Activated naive CD4-positive, alpha-beta T cell treated with anti-CD3 and anti-CD28 coated beads, Interleukin-2, amount 10 ng/mL, durations not matched to agents 7 days and 5 days (primary cell): ENCODE measurements around the gene PCCB.
"Not testable (repeated sequence)": the region's sequence is repeated elsewhere in the genome, so short reads cannot be mapped to it uniquely, and the experiment has no call there.

Source experiments
- CTCF ChIA-PET: fragments of 350-600 bp; sonication (Branson Sonifier 250); formaldehyde crosslinking; loops from one replicate; lab custom pipeline; 2021; ENCODE audit warnings: antibody characterized with exemption; lab: Charles Lee
- DNase-seq: peaks from one replicate; pipeline ENCODE4 v3.0.0-alpha.2; 2020
- H3K27ac Mint-ChIP-seq: one replicate; pipeline ENCODE4 v1.8.0; 2021; ENCODE audit warnings: mild to moderate bottlenecking, moderate library complexity, mixed read lengths
- H3K27me3 Mint-ChIP-seq: one replicate; pipeline ENCODE4 v1.8.0; 2021; ENCODE audit warnings: mild to moderate bottlenecking, mixed read lengths
- H3K36me3 Mint-ChIP-seq: one replicate; pipeline ENCODE4 v1.8.0; 2021; ENCODE audit warnings: mixed read lengths
- H3K4me1 Mint-ChIP-seq: one replicate; pipeline ENCODE4 v1.8.0; 2021; ENCODE audit warnings: mixed read lengths
- H3K4me3 Mint-ChIP-seq: one replicate; pipeline ENCODE4 v1.8.0; 2021; ENCODE audit warnings: mild to moderate bottlenecking, moderate library complexity, mixed read lengths
- H3K9me3 Mint-ChIP-seq: one replicate; pipeline ENCODE4 v1.8.0; 2021; ENCODE audit warnings: mixed read lengths

Gene PCCB

DNA sequence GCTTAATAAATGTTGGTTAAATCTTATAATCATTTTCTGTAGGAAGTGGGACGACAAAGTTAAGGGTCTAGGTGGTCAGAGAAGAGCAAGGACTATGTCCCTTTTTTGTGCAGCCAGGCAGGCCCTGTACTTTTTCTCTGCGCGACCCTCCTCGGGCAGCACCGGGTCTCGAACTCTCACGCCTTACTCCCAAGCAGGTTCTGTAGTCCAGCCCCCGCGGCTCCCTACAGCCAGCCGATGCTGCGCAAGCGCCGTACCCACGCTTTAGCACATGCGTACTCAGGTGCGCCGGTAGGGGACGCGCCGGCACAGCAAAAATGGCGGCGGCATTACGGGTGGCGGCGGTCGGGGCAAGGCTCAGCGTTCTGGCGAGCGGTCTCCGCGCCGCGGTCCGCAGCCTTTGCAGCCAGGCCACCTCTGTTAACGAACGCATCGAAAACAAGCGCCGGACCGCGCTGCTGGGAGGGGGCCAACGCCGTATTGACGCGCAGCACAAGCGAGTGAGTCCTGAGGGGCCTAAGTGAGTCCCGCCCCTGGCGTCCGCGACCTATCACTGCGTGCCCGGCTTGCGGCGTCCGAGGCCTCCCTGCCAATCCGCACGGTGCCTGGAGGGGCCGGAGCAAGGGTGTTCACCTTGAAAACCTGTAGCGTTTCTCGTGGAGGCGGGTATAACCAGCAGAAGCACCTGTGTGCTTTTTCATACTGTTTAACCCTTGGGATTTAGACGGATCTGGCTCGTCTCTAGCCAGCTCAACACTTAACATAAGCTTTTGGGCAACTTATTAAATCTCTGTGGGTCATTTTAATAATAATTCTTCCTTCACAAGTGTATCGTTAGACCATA is at the start of gene PCCB:
Gene PCCB, plus strand, starts transcription at position 282 of the 844 bp plus-strand sequence. Its CDS starts 36 bp downstream, at position 318.
- H3K4me3 Mint-ChIP-seq: peak within 1 kb of the TSS; percentile 78
- no peaks in the 10 kb centered on the region for H3K36me3 Mint-ChIP-seq
- DNase-seq: peak; percentile 94
- peak within 1 kb of the TSS; percentile 90 for H3K27ac Mint-ChIP-seq
- H3K4me1 Mint-ChIP-seq: peaks cover 23% of the 10 kb centered on the region
- H3K27me3 Mint-ChIP-seq: peaks cover 4% of the 10 kb centered on the region
- H3K9me3 Mint-ChIP-seq: no peaks in the 10 kb centered on the region
- CTCF ChIA-PET: interaction anchor here (0.6 to 2.3 kb wide), 5 partner anchors 53 to 764 kb away, joined by 3 to 13 read pairs (median 3); partner anchors contain the start of gene STAG1

DNA sequence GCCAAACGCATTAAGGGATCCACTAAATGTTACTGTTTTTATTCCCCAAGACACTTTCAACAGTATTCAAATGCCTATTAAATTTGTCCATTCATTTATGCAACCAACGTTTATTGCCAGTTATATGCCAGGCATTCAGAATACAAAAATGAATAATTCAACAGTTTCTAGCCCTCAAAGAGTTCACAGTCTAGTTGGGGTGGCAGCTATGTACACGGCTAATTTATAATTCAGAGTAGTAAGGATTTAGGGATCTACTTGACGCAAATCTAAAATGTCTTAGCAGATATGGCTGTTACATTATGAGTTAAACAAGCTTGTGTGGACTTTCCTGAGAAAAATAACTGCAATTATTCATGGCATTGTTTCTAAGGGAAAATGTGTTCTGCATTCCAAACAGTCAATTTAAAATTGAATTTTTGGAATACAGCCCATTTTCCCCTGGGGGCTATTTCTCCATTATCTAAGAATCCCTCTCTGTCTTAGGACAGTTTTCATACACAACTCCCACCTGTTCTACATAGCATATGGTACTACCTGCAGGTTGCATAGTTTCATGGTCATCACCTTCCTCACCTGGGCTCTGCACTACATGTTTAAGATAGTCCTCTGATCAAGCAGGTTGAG is 42.5 kb upstream of the PCCB start:
- CTCF ChIA-PET: no interaction called here
- DNase-seq: no peak
- Mint-ChIP-seq H3K9me3 (no peaks in the 10 kb centered on the region), H3K36me3 (no peaks in the 10 kb centered on the region), H3K4me1 (no peaks in the 10 kb centered on the region), H3K27ac (no peak overlapping the region), H3K4me3 (no peak overlapping the region), H3K27me3 (peaks cover 46% of the 10 kb centered on the region)

DNA sequence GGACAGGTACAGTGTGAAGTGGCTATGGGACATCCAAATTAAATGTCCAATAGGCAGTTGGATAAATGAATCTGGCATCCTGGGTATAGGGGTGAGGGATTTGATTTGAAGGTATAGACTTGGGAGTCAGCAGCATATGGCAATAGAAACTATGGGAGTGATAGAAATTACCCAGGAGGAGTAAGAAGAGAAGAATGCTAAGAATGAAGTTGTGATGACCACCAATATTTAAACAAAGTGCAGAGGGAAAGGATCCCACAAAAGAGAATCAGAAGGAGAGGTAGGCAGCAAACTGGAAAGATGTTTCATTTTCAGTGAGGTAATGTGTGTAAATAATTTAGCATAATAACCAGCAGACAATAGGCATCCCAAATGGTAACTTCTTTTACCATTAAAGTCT is 40.2 kb upstream of the PCCB start:
- DNase-seq: no peak
- no peak overlapping the region for H3K4me3 Mint-ChIP-seq
- no peak overlapping the region for H3K27ac Mint-ChIP-seq
- no peaks in the 10 kb centered on the region for H3K9me3 Mint-ChIP-seq
- no peaks in the 10 kb centered on the region for H3K4me1 Mint-ChIP-seq
- no peaks in the 10 kb centered on the region for H3K36me3 Mint-ChIP-seq
- peaks cover 51% of the 10 kb centered on the region for H3K27me3 Mint-ChIP-seq
- CTCF ChIA-PET: no interaction called here

DNA sequence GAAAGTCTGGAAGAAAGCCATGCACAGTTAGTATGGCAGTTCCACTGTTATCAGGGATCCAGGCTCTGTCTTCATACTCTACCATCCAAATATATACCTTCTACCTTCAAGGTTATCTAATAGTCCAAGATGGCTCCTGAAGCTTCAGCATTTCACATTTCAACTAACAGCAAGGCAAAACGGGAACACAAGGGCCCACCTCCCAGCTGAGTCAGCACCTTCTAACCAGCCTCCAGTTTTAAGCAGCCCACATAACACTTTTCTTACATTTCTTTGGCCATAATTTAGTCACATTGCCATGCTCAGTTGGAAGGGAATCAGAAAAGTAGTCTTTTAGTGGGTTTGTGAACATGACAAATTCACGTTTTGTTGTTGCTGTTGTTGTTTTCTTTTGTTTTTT is 38.6 kb upstream of the PCCB start:
- Mint-ChIP-seq H3K36me3 (no peaks in the 10 kb centered on the region), H3K4me3 (no peak overlapping the region), H3K27me3 (peaks cover 46% of the 10 kb centered on the region), H3K27ac (no peak overlapping the region), H3K4me1 (no peaks in the 10 kb centered on the region), H3K9me3 (no peaks in the 10 kb centered on the region)
- CTCF ChIA-PET: no interaction called here
- DNase-seq: no peak

DNA sequence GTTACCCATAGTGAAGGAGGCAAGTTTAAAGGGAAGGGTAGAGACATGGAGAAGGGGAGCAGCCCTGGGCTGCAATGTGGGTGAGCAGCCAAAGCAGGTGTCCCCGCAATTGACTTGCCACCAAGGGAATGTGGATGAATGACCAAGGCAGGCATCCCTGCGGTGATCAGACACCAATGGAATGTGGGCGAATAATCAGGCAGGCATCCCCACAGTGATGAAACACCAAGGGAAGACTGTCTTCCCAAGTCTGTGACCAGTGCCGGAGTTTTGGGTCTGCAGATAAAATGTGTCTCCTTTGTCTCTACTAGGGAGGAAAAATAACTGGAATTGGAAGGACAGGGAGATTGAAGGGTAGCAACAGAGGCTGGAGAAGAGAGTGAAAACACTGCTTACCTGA is 27.4 kb upstream of the PCCB start:
- CTCF ChIA-PET, H3K9me3 Mint-ChIP-seq, H3K36me3 Mint-ChIP-seq, H3K4me3 Mint-ChIP-seq, H3K27ac Mint-ChIP-seq, H3K27me3 Mint-ChIP-seq, H3K4me1 Mint-ChIP-seq, DNase-seq: not testable (repeated sequence)

DNA sequence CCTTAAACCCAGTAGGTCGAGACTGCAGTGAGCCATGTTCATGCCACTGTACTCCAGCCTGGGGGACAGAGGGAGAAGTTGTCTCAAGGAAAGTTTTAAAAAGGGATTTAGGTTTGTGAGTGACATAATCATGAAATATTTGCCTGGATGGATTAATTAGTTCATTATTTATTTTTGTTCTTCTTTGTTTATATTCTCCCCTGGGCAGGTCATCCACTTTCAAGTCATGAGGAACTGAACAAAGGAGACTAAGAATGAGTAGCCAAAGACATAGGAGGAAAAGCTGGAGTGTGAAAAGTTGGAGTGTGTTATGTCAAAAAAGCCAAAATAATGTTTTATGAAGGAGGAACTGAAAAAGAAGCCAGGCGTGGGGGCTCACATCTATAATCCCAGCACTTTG is 17.7 kb upstream of the PCCB start:
- H3K27me3 Mint-ChIP-seq: peaks cover 7% of the 10 kb centered on the region

DNA sequence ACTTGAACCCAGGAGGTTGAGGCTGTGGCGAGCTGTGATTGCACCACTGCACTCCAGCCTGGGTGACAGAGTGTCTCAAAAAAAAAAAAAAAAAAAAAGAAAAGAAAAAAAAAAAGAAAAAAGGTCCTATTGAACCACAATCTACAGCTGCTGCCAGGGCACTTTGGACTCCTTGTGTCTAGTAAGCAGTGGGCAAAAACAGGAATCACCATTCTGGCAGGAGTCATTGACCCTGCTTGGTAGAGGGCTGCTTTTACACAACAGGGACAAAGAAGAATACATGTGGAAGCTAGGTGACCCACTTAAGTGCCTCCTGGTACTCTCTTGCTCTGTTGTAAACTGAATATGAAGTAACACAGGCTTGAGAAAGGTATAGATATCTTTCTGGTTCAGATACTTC is 14.6 kb upstream of the PCCB start:
- H3K4me1 Mint-ChIP-seq: no peaks in the 10 kb centered on the region
- DNase-seq: no peak
- H3K9me3 Mint-ChIP-seq: no peaks in the 10 kb centered on the region
- CTCF ChIA-PET: no interaction called here
- no peaks in the 10 kb centered on the region for H3K36me3 Mint-ChIP-seq
- no peak overlapping the region for H3K4me3 Mint-ChIP-seq
- peaks cover 14% of the 10 kb centered on the region for H3K27me3 Mint-ChIP-seq
- H3K27ac Mint-ChIP-seq: no peak overlapping the region

More for the DNA sequence above, 17.7 kb upstream of the PCCB start:
- Mint-ChIP-seq H3K4me1 (no peaks in the 10 kb centered on the region), H3K4me3 (no peak overlapping the region), H3K9me3 (no peaks in the 10 kb centered on the region), H3K36me3 (no peaks in the 10 kb centered on the region), H3K27ac (no peak overlapping the region)
- CTCF ChIA-PET: no interaction called here
- DNase-seq: no peak

DNA sequence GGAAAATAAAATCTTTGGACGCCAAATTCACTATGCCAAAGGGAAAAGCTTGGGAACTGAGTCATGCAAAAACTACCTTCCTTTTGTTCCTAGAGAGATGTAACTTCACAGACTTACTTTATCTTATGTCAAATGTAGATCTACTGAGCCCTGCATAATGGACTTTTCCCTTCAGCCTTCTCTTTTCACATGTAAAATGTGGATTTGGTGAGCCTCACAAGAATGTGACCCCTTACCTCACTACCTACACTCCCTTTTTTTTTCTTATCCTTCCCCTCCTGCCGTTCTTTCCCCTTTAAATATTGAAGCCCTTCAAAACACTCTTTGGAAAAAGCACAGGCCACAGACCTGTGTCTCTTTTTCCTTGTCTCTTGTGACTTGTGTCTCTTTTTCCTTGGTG is 14.0 kb upstream of the PCCB start:
- CTCF ChIA-PET: no interaction called here
- Mint-ChIP-seq H3K4me1 (no peaks in the 10 kb centered on the region), H3K4me3 (no peak overlapping the region), H3K36me3 (no peaks in the 10 kb centered on the region), H3K27me3 (peaks cover 19% of the 10 kb centered on the region), H3K9me3 (no peaks in the 10 kb centered on the region), H3K27ac (no peak overlapping the region)
- DNase-seq: no peak

DNA sequence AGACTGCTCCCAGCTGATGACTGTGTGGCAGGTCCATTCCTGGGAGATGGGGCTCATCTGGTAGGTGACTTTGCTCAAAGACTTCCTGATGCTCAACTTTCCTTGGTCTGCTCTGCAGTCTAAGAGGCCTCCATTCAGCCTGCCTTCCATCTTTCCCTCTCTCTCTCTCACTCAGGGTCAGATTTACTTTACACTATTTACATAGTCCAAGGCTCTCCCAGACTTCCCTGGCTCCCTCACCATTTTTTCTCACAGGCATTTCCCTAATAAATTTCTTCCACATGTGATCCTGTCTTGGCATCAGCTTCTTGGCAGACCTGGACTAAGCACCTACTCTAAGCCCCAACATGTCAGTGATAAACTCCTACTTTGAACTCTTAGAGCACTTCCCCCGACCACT is 13.0 kb upstream of the PCCB start:
- no peak for DNase-seq
- Mint-ChIP-seq H3K4me1 (no peaks in the 10 kb centered on the region), H3K27ac (no peak overlapping the region)

DNA sequence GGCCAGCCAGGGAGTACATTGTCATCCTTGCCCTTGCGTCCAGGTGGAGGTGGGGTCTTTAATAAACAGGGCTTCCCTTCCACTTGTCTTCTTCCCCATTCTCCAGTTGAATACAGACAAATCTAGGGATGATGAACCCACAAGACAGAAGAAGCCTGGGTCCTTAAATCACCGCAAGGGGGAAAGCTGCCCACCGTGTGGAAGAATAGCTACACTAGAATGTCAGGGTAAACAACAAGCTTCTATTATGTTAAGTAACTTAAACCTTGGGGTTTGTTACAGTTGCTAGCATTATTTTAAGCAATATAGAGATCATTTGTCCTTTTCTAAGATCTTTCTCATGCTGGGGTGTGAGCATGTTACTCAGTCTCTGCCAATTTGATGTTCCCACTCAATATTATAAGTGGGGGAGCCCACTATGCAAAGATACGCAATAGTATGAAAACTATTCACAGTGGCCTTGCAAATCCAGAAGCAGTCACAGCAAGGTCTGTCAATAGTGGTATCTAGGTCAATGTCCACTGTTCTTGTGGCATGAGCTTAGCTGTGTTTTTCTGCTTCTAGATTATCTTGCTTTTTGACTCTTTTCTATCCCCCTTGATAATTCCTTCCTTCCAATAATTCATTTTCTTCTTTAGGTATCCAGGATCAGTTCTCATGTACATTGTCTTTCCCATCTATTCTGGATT is 12.0 kb upstream of the PCCB start:
- no peak for DNase-seq
- Mint-ChIP-seq H3K36me3 (no peaks in the 10 kb centered on the region), H3K4me3 (no peak overlapping the region), H3K9me3 (no peaks in the 10 kb centered on the region), H3K4me1 (no peaks in the 10 kb centered on the region), H3K27ac (no peak overlapping the region), H3K27me3 (peaks cover 24% of the 10 kb centered on the region)
- CTCF ChIA-PET: no interaction called here

More for the DNA sequence above, 13.0 kb upstream of the PCCB start:
- H3K9me3 Mint-ChIP-seq: no peaks in the 10 kb centered on the region
- H3K4me3 Mint-ChIP-seq: no peak overlapping the region
- no peaks in the 10 kb centered on the region for H3K36me3 Mint-ChIP-seq
- peaks cover 19% of the 10 kb centered on the region for H3K27me3 Mint-ChIP-seq
- CTCF ChIA-PET: no interaction called here

DNA sequence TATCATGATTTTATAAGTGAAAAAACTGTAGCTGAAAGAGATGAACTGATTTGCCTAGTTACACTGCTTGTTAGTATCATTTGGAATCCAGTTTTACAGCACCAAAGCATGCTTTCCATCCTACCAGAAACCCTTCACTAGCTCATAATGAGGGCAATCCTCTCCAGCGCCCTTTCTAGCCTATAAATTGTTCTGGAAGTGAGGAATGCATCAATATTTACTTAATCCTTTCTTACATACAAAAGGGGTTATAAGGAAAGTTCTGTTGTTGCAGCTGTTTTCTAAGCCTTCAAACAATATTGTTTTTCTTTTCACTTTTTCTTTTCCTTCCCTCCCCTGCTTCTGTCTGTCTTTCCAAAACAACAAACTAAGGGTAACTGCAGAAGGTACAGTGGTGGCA is 11.0 kb upstream of the PCCB start:
- H3K36me3 Mint-ChIP-seq: no peaks in the 10 kb centered on the region
- no peak for DNase-seq
- no peak overlapping the region for H3K4me3 Mint-ChIP-seq
- H3K4me1 Mint-ChIP-seq: no peaks in the 10 kb centered on the region
- H3K27me3 Mint-ChIP-seq: peaks cover 24% of the 10 kb centered on the region
- H3K27ac Mint-ChIP-seq: no peak overlapping the region
- H3K9me3 Mint-ChIP-seq: no peaks in the 10 kb centered on the region
- CTCF ChIA-PET: no interaction called here

DNA sequence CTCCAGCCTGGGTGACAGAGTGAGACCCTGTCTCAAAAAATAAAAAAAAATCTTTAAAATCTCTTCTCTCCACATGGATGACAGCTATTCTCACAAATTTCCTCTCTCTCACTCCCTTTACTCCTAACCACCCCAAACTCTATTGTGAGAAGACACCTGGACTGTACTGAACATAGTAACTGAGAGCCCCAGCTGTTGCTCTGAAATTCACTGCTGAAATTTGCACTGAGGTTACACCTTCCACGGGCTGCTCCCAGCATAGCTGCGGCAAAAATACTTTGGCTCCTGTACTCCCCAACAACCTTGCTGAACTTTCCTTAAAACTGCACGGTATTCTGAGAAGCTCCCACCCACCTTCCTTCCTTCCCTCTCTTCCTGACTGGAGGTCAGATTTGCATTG is 4.4 kb upstream of the PCCB start:
- Mint-ChIP-seq H3K27me3 (peaks cover 12% of the 10 kb centered on the region), H3K27ac (no peak overlapping the region), H3K9me3 (no peaks in the 10 kb centered on the region), H3K4me1 (peaks cover 9% of the 10 kb centered on the region), H3K4me3 (no peak overlapping the region), H3K36me3 (no peaks in the 10 kb centered on the region)
- CTCF ChIA-PET: interaction anchor here (0.8 to 0.9 kb wide), 2 partner anchors 48 to 768 kb away, joined by 3 read pairs; no protein-coding TSS in a partner anchor
- no peak for DNase-seq

DNA sequence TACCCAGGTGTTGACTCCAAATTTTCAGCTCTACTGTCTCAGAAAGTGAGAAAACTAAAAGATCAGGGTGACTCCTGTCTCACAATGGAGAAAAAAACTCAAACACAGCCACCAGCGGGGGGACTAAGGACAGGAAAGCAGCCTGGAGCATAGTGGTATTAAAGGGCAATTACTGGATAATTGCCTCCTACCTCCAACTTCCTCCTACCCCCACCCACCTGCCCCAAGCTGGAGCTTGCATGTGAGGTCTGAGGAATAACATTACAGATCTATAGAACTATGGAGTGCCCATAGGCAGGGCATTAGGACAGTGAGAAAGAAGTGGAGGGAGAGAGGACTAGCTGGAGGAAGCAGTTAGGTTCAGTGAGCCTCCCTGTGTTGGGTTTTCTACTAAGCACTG is 2.7 kb upstream of the PCCB start:
- peaks cover 9% of the 10 kb centered on the region for H3K27me3 Mint-ChIP-seq
- H3K27ac Mint-ChIP-seq: no peak overlapping the region
- CTCF ChIA-PET: no interaction called here

DNA sequence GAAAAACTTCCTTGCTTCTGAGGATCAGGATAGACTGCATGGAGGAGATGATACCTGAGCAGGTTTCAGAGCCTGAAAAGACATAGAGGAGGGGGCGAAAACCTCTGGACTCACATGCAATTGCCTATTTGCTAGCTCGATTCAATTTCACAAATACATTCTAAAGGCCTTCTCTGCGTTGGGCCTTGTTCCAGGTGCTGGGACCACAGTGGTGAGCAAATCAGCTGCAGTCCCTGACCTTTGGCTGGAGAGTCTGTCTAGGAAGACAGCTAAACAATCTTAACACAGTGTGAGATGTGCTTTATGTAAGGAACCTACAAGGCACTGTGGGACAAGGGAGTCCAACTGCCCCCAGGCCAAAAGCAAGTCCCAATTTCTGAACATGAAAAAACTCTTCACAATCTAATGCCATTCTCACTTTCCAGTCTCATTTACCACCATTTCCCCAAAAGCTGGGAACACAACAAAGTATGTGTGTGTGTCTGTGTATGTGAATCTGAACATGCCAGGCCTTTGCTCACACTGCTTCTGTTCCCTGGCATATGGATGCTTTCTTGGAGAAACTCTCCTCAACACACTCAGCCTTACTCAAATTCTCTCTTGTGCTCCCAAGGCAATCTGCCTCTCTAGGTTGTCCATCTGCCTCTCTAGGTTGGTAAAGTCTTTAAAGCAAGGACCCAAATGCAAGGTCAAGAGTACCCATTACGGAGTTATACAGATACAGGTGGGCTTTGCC is 2.1 kb upstream of the PCCB start:
- Mint-ChIP-seq H3K9me3 (no peaks in the 10 kb centered on the region), H3K27ac (no peak overlapping the region), H3K4me1 (peaks cover 23% of the 10 kb centered on the region), H3K4me3 (no peak overlapping the region), H3K36me3 (no peaks in the 10 kb centered on the region), H3K27me3 (peaks cover 4% of the 10 kb centered on the region)
- CTCF ChIA-PET: interaction anchor here (0.6 to 2.0 kb wide), 2 partner anchors 54 to 504 kb away, joined by 4 to 6 read pairs; partner anchors contain the start of gene STAG1
- DNase-seq: no peak

More for the DNA sequence above, 2.7 kb upstream of the PCCB start:
- no peaks in the 10 kb centered on the region for H3K36me3 Mint-ChIP-seq
- no peak for DNase-seq
- no peak overlapping the region for H3K4me3 Mint-ChIP-seq
- peaks cover 23% of the 10 kb centered on the region for H3K4me1 Mint-ChIP-seq
- no peaks in the 10 kb centered on the region for H3K9me3 Mint-ChIP-seq
